DMS53 treated with DMSO at 0.1 percent for 48 hours (cell line): Measurements from ENCODE around the gene PLK3.

Source experiments
- DNase-seq: peaks from one replicate; lab custom pipeline; 2025; ENCODE audit not compliant: unreplicated experiment; lab: John Stamatoyannopoulos, UW

The PLK3 gene

DNA sequence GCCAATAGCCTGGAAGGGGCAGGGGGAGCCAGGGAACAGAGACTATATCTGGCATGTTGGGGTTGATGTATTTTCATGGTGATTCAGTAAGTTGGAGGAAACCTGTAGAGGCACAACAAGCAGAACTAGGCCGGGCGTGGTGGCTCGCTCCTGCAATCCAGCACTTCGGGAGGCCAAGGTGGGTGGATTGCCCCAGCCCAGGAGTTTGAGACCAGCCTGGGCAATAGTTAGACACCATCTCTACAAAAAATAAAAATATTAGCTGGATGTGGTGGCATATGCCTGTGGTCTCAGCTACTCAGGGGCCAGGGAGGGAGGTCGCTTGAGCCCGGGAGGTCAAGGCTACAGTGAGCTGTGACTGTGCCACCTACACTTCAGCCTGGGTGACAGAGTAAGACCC is 53.0 kb downstream of the PLK3 start:
- no peak for DNase-seq

DNA sequence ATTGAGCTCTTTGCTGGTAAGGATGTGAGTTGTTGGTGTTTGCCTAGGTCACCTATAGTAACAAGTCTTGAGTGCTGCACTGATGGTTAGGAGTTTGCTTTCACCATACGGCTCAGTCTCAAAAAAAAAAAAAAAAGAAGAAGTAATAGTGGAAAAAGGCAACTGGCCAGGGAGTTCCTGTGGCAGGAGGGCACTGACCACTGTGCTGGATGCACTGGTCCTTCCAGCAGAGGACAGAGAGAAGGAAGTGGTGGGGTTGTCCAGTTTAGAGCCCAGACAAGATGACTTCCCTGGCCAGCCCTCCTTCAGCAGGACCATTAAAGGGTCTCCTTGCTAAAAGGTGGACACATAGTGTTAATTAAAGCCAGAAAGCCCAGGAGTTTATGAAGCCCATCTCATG is 54.8 kb downstream of the PLK3 start:
- DNase-seq: no peak
